Spleen (tissue), 7 donors: Measurements from ENCODE around the gene PHACTR4.

Experiments
- POLR2A ChIP-seq, 3 donors: fragments of 450-650 bp; IDR thresholded peaks; one replicate each; pipeline ENCODE4 v1.5.1; 2017; ENCODE audit warnings: antibody characterized with exemption in 3 of 3, mild to moderate bottlenecking in 1 of 3
- TF ChIP-seq, protein P1 (sequence below), 11 experiments: fragments of 200-600 bp in 7 of 11; fragments of 450-650 bp in 4 of 11; sonication (generic) in 4 of 11; IDR thresholded peaks in 8 of 11; conservative IDR thresholded peaks in 3 of 11; 1 replicate in 7 of 11; 2 replicates in 4 of 11; pipeline versions ENCODE4 v1.4.0 to v1.8.0; 2016 to 2021; ENCODE audit warnings: antibody characterized with exemption in 11 of 11, inconsistent platforms in 4 of 11, mild to moderate bottlenecking in 1 of 11
- donor health status: DM: no; HTN: no; CAD: no; lungs with moderate emphysema.
- donor health status: DM: no; HTN: no; CAD: no.
- donor health status: DM: no; HTN: no; CAD: no.

DNA sequence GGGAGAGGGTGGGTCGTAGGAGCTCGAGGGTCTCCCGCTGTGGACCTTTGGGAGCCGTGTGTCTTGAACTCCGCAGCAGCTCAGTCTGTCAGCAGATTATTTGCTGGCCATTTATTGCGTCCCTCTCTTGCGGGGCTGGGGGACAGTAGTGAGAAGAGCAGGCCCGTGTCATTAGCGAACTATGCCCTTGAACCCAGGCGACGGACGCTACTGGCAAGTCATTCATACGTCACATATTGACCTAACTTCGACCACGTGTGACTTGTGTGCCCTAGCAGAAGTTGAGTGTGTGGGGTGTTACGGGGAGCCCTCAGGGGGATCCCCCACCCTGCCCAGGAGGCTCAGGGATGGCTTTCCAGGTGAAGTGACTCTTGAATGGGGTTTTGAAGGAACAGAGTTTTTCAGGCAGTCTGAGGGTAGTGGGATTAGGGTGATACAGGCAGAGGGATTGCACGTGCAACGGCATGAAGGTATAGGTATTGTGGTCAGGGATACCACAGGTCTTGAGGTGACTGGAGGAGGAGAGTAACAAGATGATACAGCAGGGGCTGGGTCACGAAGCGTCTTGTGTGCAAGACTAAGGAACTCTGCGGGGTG lies 149.3 kb downstream of the PHACTR4 start:
- TF ChIP-seq, protein P1, sequence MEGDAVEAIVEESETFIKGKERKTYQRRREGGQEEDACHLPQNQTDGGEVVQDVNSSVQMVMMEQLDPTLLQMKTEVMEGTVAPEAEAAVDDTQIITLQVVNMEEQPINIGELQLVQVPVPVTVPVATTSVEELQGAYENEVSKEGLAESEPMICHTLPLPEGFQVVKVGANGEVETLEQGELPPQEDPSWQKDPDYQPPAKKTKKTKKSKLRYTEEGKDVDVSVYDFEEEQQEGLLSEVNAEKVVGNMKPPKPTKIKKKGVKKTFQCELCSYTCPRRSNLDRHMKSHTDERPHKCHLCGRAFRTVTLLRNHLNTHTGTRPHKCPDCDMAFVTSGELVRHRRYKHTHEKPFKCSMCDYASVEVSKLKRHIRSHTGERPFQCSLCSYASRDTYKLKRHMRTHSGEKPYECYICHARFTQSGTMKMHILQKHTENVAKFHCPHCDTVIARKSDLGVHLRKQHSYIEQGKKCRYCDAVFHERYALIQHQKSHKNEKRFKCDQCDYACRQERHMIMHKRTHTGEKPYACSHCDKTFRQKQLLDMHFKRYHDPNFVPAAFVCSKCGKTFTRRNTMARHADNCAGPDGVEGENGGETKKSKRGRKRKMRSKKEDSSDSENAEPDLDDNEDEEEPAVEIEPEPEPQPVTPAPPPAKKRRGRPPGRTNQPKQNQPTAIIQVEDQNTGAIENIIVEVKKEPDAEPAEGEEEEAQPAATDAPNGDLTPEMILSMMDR (IDR thresholded peaks at IDR 0.05 in 8 of 11, conservative IDR thresholded peaks at IDR 0.05 in 3 of 11) = no peak
- TF ChIP-seq POLR2A (IDR thresholded peaks at IDR 0.05) = no peak
